Dedifferentiated amniotic fluid mesenchymal stem cell (primary cell): ENCODE measurements around the gene ZDHHC14.

Experiments
- DNase-seq: peaks from one replicate; pipeline ENCODE4 v3.0.0-alpha.2; 2016; ENCODE audit errors: extremely low spot score

The ZDHHC14 gene

GRCh38 chr6:157516319-157517026 is 135.5 kb downstream of the ZDHHC14 start:
- no peak for DNase-seq

DNA sequence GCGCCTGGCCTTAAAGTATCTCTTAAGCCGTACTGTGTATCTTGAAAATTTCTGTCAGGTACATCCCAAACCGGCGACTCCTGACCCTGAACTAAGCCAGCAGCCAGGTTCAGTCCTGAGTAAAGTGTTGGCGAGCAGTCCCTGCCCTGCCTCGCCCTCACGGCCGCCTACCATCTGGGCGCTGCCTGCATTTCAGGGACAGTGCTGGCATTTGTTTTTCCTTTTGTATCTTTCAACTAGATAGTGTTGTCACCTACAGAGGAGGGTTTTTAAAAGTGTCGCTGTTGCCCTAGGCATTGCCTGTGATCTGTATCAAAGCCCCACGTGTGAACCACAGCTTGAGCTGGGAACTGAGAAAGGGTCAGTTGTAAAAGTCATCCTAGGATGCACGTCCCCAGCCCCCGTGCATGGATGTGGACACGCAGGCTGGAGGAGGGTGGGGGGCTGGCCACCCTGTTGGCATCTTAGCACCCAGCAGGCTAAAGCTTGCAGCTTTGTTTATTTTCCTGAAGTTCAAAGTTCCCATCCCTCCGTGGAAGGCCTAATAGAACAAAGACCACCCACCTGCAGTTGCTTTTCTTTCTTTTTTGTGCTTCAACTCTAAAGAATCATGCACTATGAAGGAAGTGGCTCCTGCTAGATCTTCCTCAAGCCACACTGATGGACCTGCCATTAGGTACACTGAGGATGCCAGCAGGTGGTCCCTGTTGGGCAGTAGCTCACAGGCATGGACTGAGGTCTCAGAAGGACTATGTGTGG is 136.8 kb downstream of the ZDHHC14 start:
- DNase-seq, result no peak

DNA sequence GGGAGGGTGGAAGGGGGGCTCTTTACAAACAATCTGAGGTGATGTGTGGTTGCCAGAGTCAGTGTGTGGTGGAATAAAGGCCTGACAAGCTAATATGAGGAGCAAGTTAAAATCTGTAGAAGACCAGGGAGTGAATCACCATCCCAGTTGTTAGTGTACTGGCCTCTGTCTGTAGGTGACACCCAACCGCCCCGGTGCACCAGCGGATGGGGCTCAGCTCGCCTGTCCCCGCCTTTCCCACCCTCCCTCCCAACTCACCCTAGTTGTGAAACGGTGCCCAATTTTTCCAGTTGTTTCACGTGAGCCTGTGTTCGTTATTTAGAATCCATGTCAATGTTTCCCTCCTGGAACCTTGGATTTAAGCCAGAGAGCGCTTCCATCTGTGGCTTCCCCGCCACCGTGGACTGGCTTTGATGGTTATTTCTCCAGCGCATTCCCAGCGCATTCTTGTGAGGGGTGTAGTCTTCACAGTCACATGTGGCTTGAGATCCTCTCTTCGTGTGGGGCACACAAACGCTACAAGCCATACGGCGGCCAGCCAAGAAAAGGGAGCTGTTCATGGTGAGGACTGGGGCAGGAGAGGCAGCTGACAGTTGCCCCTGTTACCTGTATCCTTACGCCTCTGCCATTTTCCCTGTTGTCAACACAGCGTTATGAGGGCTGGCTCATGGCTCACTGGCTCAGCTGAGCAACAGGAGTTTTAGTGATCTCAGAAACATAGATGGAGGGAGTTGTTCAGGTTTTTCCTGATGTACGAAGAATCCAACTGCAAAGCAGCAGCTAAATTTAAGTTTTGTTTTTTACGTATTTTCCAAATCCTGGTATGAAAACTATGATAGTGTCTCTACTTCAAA is 137.6 kb downstream of the ZDHHC14 start:
- DNase-seq, result no peak

DNA sequence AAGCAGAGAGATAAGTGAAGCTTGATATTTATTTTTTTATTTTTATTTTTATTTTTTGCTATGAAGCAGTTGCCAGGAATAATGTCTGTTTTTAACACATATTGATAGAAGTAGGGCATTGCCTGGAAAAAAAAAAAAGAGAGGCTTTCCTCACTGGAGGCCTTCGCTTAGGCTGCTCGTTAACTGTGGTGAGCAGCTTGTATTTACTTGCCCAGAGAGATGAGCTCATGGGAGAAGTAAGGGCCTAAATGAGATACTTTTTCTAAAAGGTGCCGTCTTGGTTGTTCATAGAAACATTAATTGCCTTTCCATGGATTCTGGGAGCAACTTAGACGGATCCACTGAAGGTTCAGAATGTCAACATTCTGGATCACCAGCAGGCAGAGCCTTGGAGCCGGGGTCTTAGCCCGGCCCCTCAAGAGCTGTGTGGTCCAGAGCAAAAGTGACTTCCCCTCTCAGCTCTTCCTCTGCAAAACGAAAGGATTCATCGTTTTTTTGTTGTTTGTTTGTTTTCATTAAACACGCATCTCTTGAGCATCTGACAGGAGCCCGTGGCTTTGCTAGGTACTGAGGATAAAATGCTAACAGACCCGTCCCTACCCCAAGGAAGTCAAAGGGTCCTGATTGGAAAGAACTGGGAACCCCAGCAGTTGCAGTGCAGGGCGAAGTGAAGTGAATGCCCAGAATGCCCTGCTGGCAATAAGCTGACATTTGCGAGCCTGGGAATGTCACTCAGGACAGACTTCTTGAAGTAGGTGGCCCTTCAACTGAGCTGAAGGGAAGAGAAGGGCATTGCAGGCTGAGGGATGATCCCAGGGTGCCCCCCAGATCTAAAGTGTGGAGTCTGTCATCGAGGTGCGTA is 138.5 kb downstream of the ZDHHC14 start:
- no peak for DNase-seq

- no peak for DNase-seq
These were observed 139.1 kb downstream of the ZDHHC14 start for GRCh38 chr6:157520117-157520406.

DNA sequence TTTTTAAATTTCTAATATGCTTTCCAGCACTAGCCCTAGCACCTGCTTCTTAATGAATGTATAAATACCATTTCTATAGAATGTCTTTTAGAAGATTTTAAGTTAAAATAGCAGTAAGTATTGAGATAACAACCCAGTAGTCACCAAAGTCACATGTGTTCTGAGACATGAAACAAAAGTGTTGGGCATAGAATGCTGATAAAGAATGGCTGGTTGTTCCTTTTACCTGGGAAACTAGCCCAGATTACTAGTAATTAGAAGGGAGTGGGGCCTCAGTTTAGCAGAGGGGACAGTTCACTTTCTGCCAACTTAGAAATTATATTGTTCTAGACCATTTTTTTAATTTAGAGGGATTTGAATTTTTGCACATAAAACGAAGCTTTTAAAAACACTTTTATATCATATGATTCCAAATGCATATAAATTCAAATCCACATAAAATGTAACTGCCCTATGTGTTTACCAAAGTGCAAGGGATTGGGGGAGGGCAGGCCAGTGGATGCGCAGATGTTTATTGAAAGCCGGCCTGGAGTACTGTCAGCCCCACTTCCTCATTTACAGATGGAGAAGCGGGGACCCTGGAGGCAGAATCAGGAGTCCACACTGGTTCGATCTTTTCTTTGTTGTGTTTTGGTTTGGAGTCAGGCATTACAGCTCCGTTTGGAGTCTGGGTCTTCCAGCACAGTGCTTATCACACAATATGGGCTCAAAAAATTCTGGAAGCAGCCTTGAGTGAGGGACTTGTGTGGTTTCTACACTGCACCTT is 139.8 kb downstream of the ZDHHC14 start:
- no peak for DNase-seq

DNA sequence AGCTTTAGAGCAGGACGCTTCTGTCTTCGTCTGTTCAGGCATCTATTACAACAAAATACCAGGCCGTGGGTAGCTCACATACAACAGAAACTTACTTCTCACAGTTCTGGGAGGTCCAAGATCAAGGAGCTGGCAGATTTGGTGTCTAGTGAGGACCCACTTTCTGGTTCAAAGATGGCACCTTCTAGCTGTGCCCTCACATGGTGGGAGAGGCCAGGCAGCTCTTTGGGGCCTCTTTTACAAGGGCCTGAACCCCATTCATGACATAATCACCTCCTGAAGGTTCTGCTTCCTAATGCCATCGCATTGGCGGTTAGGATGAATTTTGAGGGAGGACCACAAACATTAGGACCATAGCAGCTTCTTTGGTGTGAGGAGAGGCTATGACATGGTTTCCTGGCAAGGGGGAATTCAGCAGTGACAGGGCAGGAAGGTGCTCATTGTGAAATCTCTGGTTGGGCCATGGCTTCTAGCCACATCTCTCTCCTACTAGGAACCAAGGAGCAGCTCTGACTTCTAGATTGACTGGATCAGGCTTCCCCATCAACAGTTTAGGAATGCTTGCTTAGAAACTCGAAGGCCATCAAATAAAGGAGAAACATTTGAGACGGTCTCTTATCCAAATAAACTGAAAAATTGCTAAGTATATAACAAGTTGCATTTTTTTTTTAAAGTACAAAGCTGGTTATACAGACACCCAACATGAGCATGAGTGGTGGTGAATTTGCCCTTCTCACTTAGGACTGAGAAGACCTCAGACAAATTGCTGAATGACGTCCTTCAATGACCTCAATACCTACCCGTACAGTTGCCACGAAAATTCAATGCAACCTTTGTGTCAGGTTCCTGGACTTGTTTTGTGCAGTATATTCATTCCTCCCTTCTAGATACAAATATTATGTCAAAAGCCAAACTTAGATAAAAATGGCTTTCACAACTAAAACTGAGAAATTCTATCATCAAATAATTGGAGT is 140.7 kb downstream of the ZDHHC14 start:
- no peak for DNase-seq

GRCh38 chr6:157522472-157522871 is 141.5 kb downstream of the ZDHHC14 start:
- no peak for DNase-seq

DNA sequence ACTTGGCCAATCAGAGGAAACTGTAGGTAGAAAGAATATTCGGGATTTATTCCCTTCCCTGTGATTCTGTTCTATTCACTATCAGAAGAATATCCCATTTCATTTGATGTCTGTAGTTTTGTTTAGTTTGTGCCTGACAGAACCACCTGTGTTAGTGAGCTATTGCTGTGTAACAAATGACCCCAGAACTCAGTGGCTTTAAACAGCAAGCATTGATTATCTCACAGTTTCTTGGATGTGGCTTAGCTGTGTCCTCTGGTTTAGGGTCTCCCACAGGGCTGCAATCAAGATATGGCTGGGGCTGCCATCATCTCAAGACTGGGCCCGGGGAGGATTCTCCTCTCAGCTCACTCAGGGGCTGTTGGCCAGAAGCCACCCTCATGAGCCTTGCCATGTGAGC is 143.7 kb downstream of the ZDHHC14 start:
- no peak for DNase-seq

DNA sequence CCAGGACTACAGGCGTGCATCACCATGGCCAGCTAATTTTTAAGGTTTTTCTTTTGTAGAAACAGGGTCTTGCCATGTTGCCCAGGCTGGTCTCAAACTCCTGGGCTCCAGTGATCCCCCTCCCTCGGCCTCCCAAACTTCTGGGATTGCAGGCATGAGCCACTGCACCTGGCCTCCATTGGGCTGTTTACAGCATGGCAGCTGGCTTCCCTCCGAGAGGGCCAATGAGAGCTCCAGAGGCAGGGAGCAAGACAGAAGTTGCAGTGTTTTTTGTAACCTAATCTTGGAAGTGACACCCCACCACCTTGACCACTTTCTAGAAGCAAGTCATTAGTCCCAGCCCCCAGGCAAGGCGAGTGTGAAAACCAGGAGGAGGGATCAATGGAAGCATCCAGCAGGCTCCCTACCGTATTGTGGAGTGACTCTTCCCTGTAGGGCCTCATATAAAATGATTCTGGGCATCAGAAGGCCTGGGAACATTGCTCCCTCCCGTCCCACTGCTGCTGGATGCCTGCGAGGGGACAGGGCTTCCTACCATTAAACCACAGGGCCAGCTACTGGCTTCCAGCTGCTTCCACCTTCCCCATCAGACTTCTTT is 144.4 kb downstream of the ZDHHC14 start:
- DNase-seq, result no peak

DNA sequence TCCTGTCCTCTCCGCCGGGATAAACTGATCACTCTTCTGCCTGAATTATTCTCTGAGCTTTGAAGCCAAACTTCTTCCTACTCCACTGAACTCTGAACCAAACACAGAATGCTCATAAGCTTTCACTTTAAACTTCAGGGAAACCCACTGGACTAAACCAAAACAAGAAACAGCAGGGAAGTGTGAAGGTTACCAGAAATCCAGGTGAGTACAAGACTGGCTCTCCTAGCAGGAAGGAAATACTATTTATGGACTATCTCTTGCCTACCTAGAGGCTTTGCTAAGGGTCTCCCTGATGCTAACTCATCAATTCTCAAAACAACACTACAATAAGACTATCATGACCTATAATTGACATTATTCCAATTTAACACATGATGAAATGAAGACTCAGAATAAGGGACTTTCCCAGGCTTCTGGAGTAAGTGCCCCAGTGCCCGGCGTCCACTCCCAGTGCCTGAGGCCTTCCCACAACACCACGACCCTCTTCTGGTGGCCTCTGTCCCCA is 145.0 kb downstream of the ZDHHC14 start:
- DNase-seq, result no peak

GRCh38 chr6:157527471-157527907 is 146.5 kb downstream of the ZDHHC14 start:
- DNase-seq, result no peak

- no peak for DNase-seq
These were observed 148.1 kb downstream of the ZDHHC14 start for GRCh38 chr6:157528931-157529653.

DNA sequence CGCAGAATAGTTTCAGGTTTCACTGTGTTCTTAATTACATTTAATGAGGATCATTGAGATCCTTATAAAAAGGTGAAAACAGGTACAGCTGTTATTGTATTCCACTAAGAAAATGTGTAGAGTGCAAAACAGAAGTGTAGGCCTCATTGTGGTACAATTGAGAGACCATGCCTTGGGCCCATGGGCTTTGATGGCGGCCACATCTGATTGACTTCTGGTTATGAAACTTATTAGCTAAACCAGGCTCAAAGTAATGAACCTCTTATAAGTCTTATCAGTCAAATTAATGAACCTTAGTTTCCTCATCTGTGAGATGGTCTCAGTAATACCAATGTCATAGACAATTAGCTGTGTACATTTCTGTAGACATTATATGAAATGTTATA is 148.7 kb downstream of the ZDHHC14 start:
- DNase-seq, result no peak

DNA sequence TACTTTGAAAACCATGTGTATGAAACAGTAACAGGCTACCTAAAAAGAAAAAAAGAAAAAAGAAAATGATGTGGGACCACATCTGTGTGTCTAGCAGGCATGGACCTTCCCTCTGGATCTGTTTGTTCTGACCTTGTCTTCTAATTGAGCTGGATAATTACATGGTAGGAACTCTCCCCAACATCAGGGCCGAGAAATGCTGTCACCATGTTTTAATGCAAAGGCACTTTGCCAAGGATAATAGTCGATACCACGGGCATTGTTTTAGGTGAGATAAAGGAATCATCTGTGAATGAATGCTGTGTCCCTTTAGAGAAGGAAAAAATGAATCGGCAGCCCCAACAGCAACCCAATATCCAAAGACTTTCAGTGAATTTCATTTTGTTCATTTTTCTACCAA is 149.1 kb downstream of the ZDHHC14 start:
- no peak for DNase-seq

GRCh38 chr6:157530724-157531168 is 149.8 kb downstream of the ZDHHC14 start:
- no peak for DNase-seq

DNA sequence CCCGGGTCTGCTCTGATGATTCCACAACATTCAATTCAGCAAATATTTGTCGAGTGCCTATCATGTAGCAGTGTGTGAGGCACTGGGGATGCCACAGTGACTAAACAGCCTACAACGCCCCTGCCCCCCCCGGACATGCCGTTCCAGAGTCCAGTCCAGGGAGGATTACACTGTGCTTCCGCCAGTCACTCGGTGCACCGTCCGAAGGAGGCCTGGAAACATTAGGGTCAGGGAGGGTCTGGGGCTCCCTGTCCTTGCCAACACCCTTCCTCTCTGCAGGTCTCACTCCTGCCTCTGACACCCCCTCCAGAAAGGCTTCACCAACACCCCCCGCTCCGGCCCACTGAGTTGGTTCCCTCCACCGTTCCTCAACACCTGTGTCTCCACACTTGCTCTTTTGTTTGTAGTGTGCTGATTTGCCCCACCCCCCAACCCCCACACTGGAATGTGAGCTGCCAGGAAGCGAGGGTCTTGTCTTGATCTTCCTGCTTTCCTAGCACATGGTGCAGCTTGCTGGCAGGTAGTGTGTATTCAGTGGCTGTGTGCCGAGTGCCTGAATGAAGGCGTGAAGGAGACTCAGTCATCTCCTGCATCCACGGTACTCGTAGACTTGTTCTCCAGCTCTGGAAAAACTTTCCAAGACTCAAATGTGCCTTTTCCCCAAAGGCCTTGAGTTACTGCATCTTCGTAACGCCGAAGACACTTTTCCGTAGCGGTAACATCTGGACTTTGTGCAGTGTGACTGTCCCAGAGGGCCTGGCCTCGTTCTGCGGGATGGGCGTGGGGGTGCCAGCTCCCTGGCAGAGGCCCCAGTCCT is 150.4 kb downstream of the ZDHHC14 start:
- no peak for DNase-seq

GRCh38 chr6:157531986-157532365 is 151.0 kb downstream of the ZDHHC14 start:
- DNase-seq, result no peak
